Bronchial epithelial cell (primary cell): ENCODE data around the gene KCTD13. TPM values are rescaled to one million over a fixed set of nuclear protein-coding genes. Genes with fewer than 3 reads are reported as not detected.
"Not testable (repeated sequence)": the region's sequence is repeated elsewhere in the genome, so short reads cannot be mapped to it uniquely, and the experiment has no call there.

Experiments
- DNase-seq: peaks from one replicate; pipeline ENCODE4 v3.0.0-alpha.2; 2010; ENCODE audit warnings: low read depth
- FAIRE-seq: peaks from 2 replicates; lab custom pipeline; 2011; peaks lifted over from hg19 to GRCh38; lab: Jason Lieb, UNC
- H3K27me3 ChIP-seq: 2 replicates; pipeline ENCODE4 v1.5.1; 2011; ENCODE audit warnings: low read length; ENCODE audit not compliant: control insufficient read depth, insufficient read depth
- H3K36me3 ChIP-seq: 2 replicates; pipeline ENCODE4 v1.5.1; 2011; ENCODE audit warnings: low read length; ENCODE audit not compliant: control insufficient read depth, insufficient read depth
- H3K4me3 ChIP-seq: 2 replicates; pipeline ENCODE4 v1.5.1; 2011; ENCODE audit warnings: mild to moderate bottlenecking, low read depth, low read length, control low read depth
- CTCF ChIP-seq: IDR thresholded peaks from 2 replicates; pipeline ENCODE4 v1.5.1; 2011; ENCODE audit warnings: mild to moderate bottlenecking, moderate library complexity, low read length, control low read depth, inconsistent platforms; ENCODE audit not compliant: insufficient read depth, severe bottlenecking
- total RNA-seq: library from RNA; depleted of rRNA; stranded (reverse); fragments of >200 nt; gene quantifications from 2 replicates; pipeline ENCODE4 v1.2.1, GENCODE V29; 2014

Gene KCTD13
- total RNA-seq, 1 donor from 2014 or later, result 8.2 TPM

GRCh38 chr16:29876217-29876593 is 49.8 kb downstream of the KCTD13 start:
- no peak for DNase-seq
- no peak for TF ChIP-seq CTCF
- Histone ChIP-seq H3K36me3 (no peaks in the 10 kb centered on the region), H3K4me3 (no peak overlapping the region), H3K27me3 (peaks cover 12% of the 10 kb centered on the region)
- no peak for FAIRE-seq

- Histone ChIP-seq H3K36me3 (no peaks in the 10 kb centered on the region), H3K4me3 (no peak overlapping the region), H3K27me3 (peaks cover 12% of the 10 kb centered on the region)
- no peak for TF ChIP-seq CTCF
- FAIRE-seq (no peak), DNase-seq (no peak)
Measured at GRCh38 chr16:29875206-29875605, 50.8 kb downstream of the KCTD13 start.

- H3K36me3 ChIP-seq, result no peaks in the 10 kb centered on the region
- H3K4me3 ChIP-seq, result no peak overlapping the region
- TF ChIP-seq CTCF, result no peak
- peaks cover 12% of the 10 kb centered on the region for H3K27me3 ChIP-seq
- no peak for DNase-seq
- no peak for FAIRE-seq
Measured at GRCh38 chr16:29873319-29873718, 52.7 kb downstream of the KCTD13 start.

- TF ChIP-seq CTCF, result no peak
- Histone ChIP-seq H3K36me3 (no peaks in the 10 kb centered on the region), H3K27me3 (peaks cover 8% of the 10 kb centered on the region), H3K4me3 (no peak overlapping the region)
- DNase-seq (no peak), FAIRE-seq (no peak)
Measured at GRCh38 chr16:29871822-29872546, 54.0 kb downstream of the KCTD13 start.

GRCh38 chr16:29869067-29869466 is 57.0 kb downstream of the KCTD13 start:
- FAIRE-seq, H3K27me3 ChIP-seq, DNase-seq, H3K36me3 ChIP-seq, H3K4me3 ChIP-seq: not testable (repeated sequence)

GRCh38 chr16:29868396-29869009 is 57.5 kb downstream of the KCTD13 start:
- DNase-seq, result no peak
- Histone ChIP-seq H3K36me3 (no peaks in the 10 kb centered on the region), H3K27me3 (no peaks in the 10 kb centered on the region), H3K4me3 (no peak overlapping the region)
- TF ChIP-seq CTCF, result no peak
- FAIRE-seq, result no peak
